ENCODE measurements around the gene GSTA4.
"Not testable (repeated sequence)": the region's sequence is repeated elsewhere in the genome, so short reads cannot be mapped to it uniquely, and the experiment has no call there.

The GSTA4 gene

DNA sequence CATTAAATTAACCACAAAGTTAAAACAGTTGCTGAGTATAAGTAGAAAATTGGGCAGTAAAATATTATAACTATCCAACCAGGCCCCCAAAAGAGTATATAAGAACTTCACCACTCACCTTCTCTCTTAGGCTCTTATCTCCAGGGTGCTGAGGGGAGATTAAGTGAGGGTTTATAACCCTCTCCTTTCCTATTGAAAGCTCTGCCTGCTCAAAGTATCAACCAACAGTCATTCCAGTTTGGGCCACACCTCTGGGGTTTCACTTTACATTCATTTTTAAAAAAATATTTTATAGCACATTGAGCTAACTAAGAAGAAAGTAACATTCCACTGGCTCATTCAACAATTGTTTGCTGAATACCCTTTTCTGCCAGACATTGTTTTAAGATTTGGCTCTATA, 22.1 kb downstream of the GSTA4 start:
- no peak for DNase-seq (ENCODE audit: low spot score)

DNA sequence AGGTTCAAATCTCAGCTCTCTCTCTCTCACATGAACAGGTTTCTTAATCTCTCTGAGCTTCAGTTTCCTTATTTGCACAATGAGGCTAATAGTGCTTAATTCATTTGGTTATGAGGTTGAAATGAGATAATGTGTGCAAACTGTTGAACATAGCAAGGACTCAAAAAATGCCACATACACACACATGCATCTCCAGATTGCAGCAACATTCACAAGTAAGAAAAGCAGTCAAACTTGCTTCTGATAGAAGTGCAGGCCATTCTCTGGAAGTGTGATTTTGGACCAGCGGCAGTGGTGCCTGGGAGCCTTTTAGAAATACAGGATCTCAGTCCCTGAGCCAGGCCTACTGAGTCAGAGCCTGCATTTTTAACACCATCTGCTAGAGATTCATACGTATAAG, 25.7 kb downstream of the GSTA4 start:
- no peak for DNase-seq (ENCODE audit: low spot score)

DNA sequence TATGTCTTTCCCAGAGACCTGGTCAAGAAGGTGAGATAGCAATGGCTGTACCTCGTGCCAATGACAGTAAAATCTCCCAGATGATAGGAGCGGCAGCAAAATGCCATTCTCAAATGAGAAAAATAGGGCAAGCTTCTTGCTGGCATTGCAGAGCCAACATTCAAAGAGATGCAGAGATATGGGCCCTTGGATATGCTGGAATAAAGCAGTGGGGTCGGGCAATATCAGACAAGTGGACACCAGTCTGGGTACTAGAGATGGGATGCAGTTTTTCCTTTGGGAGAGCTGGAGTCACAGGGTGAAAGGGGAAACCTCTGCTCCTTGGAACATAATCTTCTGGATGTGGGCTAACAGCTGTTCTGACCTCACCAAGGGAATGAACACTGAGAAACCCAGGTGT, 29.0 kb downstream of the GSTA4 start:
- no peak for DNase-seq (ENCODE audit: low spot score)

DNA sequence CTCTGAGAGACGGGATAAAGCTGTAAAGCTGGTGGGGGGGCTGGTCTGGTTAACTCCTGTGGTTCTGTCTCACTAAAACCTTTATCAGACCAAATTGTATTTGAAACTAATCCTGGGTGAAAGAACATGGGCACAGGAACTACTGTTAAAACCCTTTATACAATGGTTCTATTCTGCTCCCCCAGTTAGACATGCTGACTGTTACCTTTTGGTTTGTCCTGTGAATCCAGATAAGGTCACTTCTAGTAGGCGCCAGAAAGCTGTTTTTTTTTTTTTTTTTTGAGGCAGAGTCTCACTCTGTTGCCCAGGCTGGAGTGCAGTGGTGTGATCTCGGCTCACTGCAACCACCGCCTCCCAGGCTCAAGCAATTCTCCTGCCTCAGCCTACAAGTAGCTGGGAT, 29.7 kb downstream of the GSTA4 start:
- DNase-seq (ENCODE audit: low spot score): no peak

DNA sequence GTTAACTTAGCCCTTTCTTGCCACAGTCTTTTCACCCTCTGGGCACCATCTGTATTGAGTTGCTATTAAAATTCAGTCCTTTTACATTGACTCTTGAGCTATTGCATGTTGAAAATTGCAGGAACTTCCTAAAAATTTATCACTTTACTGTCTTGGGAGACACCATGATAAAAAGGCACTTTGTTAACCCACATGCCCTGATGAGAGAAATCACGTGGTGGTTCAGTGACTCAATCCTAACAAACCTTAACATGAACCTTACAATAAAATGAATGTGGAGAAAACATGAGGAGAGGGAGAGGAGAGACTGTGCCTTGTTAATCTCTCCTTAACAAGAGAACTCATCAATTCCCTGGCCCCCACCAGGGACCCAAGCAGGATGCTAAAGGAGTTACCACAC, 30.8 kb downstream of the GSTA4 start:
- no peak for DNase-seq (ENCODE audit: low spot score)

DNA sequence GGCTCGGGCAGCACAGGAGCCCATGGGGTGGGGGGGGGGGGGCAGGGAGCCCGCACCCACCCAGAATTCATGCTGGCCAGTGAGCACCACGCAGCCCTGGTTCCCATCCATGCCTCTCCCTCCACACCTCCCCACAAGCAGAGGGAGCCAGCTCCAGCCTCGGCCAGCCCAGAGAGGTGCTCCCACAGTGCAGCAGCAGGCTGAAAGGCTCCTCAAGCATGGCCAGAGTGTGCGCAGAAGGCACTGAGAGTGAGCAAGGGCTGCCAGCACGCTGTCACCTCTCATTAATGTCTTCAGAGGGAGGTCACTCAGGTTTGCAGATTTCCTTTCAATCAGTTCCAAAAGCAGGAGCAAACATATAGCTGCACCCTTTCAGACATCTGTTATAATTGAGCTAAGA, 32.4 kb downstream of the GSTA4 start:
- DNase-seq (ENCODE audit: low spot score): no peak

DNA sequence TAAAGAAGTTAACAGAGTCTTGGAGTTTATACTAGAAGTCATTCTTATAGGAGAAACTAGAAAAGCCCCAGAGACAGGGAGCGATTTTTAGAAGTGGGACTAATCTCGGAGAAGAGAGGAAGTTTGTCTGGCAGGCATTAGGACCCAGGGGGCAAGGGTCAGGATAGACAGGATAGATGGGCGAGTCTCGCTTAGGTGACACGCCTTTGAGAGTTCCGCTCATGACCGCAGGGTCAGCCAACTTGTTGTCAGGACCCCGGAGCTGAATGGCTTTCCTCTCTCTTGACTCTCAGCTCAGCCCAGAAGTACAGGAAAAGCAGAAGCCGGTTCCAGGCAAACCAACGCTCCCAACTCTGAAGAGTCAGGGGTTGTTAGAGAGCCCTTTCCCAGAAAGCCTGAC, 34.1 kb downstream of the GSTA4 start:
- DNase-seq (ENCODE audit: low spot score): not testable (repeated sequence)

DNA sequence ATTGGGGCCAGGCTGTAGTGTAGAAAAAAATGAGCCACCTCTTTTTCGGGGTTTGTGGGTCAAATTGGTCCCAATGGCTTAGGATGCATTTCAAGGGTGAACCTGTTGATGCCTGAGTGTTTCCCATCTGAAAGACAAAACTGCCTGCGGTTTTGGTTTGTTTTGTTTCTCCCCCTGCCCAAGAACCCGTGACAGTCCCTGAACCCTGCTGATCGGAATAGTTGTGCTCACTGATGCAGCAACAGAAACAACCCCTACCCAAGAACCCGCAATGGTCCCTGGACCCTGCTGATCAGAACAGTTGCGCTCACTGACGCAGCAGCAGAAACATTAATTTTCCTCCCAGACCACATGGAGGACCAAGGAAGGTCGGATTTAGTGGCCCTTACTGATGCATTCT, 34.9 kb downstream of the GSTA4 start:
- not testable (repeated sequence) for DNase-seq (ENCODE audit: low spot score)

DNA sequence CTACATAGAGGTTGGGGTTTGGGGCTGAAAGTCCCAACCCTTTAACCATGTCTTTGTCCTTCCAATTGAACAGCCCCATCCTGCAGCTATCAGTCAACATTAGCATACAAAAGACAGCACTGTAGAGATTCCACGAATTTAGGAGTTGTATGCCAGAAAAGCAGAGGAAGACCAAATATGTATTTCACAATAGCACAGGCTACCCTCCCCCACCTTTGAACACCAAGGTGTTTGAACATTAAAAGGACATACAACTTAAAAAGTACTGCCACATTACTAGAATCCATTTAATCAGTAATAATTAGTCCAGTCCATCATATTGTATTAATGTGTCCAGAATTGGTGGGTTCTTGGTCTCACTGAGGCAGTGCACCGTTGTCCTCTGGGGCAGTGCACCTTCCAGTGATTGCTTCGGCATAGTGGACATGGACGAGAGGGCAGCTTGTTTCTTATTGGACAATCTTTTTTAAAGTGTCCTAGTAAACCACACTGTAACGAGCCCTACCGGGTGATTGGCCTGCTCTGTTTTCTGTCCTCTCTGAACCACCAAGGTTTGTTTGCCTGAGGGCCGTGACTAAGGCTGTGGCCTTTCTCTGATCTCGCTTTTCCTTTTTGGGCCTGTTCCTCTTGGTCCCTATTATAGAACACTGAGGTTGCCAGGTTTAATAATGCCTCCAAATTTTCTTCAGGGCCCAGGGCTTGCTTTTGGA, 36.4 kb downstream of the GSTA4 start:
- no peak for DNase-seq (ENCODE audit: low spot score)

DNA sequence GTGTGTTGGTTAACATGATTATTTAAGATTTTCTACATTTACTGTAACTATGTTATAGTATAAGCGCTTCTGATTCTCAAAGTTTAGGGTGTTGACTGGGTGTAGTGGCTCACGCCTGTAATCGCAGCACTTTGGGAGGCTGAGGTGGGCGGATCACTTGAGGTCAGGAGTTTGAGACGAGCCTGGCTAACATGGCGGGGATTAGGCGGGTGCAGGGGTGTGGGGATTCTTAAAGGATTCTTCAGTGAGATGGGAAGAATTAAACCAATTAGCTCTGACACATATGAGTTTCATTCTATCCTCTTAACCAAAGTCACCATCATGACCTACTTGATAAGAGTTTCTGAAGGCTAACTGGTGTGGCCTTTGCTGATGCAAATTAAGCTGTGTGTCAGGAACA, 39.2 kb downstream of the GSTA4 start:
- DNase-seq (ENCODE audit: low spot score): no peak

DNA sequence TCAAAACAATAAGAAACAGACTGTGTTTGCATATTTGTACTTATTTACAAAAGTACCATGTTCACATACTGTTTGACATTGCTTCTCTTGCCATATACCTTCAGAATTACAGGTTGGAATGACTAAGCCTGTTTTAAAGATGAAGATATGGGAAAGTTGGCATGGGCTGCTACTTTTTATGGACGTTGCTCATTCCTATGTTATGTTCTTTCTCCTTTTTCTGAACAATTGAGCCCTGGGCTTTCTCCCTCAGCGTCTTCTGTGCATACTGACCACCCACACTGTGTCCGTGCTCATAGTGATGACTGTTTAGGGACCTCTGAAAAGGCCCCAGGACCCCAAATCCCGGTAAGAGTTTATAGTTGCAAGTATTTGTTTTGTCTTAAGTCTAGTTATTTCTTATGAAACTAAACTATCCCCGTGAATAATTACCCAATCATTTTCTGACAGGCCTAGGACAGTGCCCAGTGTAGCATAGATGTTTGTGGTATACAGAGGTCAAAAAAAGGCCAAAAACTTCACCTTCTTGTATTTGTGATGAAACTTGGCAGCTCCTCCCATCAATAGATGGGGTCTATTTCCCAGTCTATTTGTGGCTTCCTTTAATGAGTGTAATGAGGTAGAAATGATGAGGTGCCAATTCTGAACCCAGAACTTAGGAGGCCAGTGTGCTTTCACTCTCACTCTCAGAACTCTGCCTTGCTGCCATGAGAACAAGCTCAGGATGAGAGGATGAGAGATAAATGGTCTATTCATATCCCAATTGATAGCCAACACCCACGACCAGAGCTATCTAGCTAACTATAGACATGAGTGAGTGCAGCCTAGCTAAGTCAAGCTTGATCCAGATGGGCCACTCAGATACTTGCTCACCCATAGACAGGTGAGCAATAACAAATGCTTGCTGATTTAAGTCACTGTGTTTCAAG, 40.9 kb downstream of the GSTA4 start:
- no peak for DNase-seq (ENCODE audit: low spot score)

DNA sequence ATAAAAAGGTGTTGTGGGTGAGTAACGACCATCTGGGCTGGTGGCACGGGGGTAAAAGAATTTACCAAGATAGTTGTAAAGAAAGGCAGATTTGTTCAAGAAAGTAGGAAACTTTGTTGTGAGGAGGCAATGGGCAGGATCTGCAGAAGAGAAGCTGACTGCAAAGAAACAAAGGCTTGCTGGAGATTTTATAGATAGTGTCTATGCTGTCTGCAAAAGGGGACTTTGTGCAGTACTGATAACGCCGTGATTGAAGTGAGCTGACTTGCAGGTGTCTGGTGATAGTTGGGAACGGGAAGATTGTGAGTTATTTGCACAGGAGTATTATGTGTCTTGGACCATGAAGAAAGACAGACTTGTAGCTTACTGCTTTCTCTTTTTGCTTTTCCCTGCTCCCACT, 48.8 kb downstream of the GSTA4 start:
- DNase-seq (ENCODE audit: low spot score): no peak

DNA sequence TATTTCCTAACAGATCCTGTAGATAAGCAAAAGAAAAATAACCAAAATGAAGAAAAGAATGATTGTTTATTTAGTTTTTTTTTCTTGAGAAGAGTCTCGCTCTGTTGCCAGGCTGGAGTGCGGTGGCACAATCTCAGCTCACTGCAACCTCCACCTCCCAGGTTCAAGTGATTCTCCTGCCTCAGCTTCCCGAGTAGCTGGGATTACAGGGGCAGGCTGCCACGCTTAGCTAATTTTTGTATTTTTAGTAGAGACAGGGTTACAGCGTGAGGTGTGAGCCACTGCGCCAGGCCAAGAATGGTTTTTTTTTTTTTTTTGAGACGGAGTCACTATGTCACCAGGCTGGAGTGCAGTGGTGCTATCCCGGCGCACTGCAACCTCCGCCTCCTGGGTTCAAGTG, 52.3 kb downstream of the GSTA4 start:
- DNase-seq (ENCODE audit: low spot score): not testable (repeated sequence)

DNA sequence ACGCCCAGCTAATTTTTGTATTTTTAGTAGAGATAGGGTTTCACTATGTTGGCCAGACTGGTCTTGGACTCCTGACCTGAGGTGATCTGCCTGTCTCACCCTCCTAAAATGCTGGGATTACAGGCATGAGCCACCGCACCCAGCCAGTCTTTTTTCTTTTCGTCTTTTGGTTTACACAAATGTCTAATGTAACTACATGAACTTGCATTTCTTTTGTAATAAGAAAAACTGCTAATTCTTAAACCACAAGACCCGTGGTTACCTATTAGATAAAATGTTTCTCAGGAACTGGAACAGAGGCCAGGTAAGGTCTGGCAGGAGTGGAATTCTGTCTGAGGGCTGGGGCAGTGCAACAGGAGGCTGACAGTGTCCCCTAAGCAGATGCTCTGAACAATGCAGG, 52.9 kb downstream of the GSTA4 start:
- no peak for DNase-seq (ENCODE audit: low spot score)

DNA sequence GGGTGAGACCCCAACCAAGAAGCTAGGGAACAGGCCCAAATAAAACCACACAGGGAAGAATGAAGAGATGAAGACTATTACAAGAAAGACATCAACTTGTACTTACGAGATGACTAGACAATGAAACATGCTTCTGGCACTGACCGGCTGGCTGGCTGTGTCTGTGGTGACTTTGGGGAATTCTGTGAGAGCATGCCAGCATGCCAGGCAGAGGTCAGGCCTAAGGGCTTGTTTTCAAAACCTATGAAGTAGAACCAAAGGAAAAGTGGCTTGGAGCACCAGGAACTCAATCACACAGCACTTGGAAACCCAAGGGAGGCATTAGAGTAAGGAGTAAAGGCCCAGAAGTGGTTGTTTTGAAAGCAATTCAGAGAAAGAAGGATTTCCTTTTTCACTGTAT, 57.2 kb downstream of the GSTA4 start:
- no peak for DNase-seq (ENCODE audit: low spot score)

DNA sequence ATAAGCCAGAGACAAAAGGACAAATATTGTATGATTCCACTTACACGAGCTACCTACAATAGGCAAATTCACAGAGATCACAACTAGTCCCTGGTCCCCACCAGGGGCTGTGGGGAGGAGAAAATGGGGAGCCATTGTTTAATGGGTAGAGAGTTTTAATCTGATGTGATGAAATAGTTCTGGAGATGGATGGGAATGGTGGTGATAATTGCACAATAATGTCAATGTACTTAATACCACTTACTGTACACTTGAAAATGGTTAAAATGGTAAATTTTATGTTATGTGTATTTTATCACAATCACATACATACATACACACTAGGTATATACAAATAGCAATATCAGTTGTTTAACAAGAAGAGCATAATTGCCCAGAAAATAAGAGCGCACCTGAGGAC, 61.3 kb downstream of the GSTA4 start:
- DNase-seq (ENCODE audit: low spot score): no peak

DNA sequence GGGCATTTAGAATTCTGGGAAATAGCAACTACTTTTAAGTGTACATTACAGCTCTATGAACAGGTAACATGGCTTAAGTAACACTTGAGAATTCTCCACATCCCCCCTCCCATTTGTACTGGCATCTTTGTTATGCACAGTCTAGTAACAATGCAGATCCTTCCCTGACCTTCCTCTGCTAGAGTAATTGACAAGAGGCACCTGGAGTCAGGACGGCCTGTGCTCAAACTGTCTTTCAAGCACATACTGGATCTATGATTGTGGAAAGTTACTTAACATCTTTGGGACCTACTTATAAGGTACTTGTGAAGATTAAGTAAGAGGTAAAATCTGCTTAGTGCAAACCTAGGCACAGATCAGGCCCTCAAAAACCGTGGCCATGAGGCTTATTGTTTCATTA, 63.7 kb downstream of the GSTA4 start:
- DNase-seq (ENCODE audit: low spot score): no peak

DNA sequence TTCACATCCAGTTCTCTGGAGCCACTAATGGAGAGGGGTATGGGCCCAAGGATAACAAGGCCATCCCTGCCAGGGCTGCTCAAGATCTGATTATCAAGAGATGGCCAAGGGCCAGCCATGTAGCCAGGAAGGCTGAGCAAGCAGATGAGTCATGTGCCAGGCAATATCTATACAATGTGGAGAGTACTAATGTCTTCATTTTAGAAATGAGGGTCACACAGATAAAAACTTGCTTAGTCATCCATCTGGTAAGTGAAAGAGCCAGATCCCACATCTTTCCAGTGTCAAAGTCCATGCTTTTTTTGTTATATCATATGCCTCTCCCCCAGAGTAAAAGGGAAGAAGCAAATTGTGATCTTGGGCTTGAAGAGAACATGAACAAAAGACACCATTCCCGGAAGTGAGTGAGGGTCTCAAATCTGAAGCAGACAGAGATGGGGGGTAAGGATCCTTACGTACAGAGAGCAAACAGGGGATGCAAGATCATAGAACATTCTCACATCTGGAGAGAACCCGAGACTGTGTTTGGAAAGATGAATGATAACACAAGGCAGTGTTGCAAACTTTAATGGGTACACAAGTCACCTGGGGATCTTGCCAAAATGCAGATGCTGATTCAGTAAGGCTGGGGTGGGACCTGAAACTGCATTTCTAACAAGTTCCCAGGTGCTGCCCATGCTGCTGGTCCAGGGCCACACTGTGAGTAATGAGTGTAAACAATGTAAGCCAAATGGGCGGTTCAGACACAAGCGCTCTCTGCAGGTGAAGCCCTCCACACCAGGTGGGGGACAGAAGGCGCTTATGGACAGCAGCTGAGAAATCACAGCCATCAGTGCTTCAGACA, 65.5 kb downstream of the GSTA4 start:
- peak; percentile 15 for DNase-seq (ENCODE audit: low spot score)

Measured in hematopoietic multipotent progenitor cell treated with erythropoietin and hydrocortisone succinate and interleukin-3 and kit ligand, for 17 days (in vitro differentiated cells).